HG02840 (cell line): Measurements from ENCODE around the gene ALG6.
"Not testable (repeated sequence)": the region's sequence is repeated elsewhere in the genome, so short reads cannot be mapped to it uniquely, and the experiment has no call there.

Source experiments
- ATAC-seq: cut with Tn5 transposase; IDR thresholded peaks from one replicate; pipeline ENCODE4 v1.9.1; 2021; ENCODE audit warnings: mild to moderate bottlenecking, moderate library complexity, moderate number of reproducible peaks; ENCODE audit not compliant: unreplicated experiment, low FRiP score

The ALG6 gene

DNA sequence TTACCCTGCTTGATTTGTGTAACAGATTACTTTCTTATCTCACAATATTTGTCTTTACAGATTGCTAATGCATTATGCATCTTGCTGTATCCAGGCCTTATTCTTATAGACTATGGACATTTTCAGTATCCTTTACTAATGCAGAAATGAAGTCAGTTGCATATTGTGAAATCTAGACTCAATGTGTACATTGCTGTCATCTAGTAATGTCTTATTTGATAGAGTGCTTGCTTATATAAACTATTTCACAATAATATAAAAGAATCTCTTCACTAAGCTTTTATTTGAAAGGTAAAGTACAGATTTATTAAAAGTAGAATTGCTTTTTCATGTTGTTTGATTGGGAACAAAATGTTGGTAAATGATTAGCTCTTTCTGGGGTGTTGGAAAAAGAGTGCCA is 39.6 kb downstream of the ALG6 start:
- ATAC-seq: no peak

DNA sequence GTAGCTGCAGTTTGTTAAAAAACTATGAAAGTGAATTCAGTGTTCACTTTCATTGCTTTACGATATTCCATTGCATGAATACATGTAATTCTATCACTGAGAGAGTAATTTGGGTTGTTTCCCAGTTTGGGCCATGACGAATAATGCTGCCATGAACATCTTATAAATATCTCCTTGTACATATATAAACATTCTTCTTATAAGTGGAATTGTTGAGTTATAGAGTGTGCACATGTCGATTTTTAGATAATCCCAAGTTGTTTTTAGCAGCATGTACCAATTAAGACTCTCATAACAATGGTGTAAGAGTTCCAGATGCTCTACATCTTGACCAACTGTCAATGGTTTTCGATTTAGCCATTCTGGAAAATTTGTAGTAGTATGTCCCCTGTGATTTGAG is 40.9 kb downstream of the ALG6 start:
- ATAC-seq: no peak

- no peak for ATAC-seq
Observed at GRCh38 chr1:63411066-63411465, 43.6 kb downstream of the ALG6 start.

DNA sequence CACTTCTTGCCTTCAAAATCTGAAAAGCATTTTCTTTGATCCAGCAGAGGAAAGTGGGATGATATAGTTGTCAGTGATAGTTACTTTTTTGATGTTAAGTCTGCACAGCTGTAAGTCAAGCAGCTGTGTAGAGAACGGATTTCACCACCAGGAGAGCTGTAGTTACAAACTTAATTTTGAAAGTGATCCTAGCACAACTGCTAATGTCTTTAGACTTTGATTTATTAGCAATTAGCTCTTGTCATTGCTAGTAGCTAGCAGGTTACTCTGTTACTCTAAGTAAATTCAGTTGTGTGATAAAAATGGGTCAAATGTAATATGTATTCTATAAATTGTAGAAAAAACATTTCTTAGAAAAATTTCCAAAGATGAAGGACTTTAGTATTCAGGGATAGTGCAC is 46.0 kb downstream of the ALG6 start:
- no peak for ATAC-seq

GRCh38 chr1:63414691-63415365 is 47.4 kb downstream of the ALG6 start:
- no peak for ATAC-seq

DNA sequence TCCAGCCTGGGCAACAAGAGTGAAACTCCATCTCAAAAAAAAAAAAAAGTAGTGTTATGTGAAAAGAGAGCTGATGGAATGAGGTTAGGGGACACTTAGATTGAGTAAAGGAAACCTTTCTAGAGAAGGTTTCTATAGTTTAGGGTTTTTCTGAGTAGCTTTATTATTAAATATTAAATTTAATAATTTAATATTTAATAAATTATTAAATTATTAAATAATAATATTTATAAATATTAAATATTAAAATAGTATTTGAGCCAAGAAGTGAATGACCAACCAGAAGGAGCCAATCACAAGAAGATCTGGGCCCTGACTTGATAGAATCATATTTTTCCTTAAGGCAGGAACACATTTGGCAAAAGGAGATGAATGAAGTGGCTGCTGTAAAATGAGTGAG is 50.7 kb downstream of the ALG6 start:
- no peak for ATAC-seq

GRCh38 chr1:63420746-63421145 is 53.3 kb downstream of the ALG6 start:
- ATAC-seq: not testable (repeated sequence)

GRCh38 chr1:63423649-63424048 is 56.2 kb downstream of the ALG6 start:
- ATAC-seq: no peak

DNA sequence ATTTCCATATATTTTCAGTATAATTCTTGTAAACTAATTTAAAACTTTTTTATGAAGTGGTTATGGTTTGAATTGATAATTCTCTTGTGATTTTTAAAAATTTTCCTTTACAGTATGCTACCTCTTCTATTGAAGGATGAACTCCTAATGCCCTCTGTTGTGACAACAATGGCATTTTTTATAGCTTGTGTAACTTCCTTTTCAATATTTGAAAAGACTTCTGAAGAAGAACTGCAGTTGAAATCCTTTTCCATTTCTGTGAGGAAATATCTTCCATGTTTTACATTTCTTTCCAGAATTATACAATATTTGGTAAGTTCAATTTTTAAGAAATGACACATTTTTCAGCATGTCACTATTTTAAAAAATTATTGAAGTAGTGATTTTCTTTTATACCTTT is 61.4 kb downstream of the ALG6 start:
- no peak for ATAC-seq

DNA sequence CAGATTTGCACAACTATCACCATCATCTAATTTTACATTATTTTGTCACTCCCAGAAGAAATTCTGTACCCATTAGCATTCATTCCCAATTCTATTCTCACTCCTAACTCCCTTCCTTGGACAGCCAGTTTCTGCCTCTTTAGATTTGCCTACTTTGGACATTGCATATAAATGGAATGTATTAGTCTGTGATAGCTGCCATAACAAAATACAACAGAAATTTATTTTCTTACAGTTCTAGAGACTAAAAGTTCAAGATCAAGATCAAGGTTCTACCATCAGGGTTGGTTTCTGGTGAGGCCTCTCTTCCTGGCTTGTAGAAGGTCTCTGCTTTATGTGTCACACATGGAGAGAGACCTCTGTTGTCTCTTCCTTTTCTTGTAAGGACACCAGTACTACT is 61.9 kb downstream of the ALG6 start:
- no peak for ATAC-seq

DNA sequence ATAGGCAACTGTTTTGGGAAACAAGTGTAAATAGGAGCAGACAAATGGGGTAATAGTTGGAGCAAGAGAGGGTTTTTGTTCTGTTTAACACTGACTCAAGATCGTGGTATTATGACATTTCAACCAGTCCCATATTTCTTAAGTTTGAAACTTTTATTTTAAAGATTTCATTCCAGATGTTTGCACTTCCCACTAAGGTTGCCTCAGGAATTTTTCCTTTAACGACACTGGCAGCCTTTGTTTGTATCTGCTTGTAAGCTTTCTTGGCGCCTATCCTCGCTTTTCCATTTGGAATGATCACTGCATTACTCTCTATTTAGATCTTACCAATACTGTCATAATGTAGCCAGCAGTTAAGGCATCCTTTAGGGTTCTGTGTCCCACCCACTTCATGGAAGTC is 67.7 kb downstream of the ALG6 start:
- ATAC-seq: no peak

- no peak for ATAC-seq
Observed at GRCh38 chr1:63442141-63442475, 74.7 kb downstream of the ALG6 start.

DNA sequence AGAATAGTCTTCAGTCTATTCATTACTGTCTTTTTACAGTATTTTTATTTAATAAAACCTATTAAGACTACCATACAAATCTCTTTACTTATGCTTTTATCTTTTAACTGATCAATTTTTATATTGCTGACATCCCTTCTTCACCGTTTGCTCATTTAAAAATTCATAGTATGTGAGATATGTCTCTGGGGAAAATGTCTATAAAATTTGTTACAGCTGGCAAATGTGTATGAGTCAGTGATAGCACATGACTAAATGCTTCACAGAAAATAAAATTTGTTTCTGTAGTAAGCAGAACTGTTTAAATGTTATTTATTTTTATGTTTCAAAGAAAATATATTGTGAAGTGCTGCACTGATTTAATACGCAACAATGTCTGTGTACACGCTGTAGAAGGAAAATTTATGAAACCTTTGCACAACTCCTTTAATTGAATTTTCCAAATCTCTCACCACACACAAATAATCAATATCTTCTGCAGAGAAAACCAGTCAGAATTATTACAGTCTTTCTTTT is 81.4 kb downstream of the ALG6 start:
- no peak for ATAC-seq

- no peak for ATAC-seq
Observed at GRCh38 chr1:63450416-63450815, 83.0 kb downstream of the ALG6 start.

DNA sequence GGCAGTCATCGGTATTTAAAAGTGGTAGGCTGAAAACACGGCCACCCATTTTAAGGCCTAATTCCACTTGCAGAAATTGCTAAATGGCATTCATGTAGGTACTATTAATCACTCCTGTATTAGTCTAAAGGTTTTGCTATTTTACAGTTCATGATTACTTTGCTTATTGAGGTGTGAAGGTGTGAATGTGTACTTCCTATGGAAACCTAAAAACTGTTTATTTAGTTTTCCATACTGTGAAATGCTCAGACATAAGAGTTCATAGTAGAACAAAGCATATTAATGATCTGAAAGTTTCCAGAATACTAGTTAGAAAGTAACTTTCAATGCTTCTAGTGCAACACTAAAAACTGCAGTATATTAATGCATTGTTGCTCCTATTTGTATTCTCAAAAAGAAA is 85.8 kb downstream of the ALG6 start:
- ATAC-seq: no peak

DNA sequence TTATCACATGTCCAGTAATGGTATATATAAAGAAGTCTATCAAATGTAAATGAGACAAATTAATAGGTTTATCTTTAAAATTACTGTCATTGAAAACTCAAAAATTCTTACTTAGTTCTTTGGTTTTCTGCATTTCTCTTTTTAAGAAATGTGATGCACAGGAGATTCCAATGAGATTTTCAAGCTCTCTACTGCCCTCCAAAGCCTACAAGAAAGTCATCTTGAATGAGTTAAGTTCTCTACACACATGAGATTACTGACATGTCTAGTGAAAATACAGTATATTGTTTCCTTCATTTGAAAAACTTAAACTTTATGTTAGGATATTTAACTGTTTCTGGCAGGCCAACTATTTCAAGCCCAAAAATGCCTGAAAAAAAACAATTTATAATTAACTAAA is 86.8 kb downstream of the ALG6 start:
- no peak for ATAC-seq

DNA sequence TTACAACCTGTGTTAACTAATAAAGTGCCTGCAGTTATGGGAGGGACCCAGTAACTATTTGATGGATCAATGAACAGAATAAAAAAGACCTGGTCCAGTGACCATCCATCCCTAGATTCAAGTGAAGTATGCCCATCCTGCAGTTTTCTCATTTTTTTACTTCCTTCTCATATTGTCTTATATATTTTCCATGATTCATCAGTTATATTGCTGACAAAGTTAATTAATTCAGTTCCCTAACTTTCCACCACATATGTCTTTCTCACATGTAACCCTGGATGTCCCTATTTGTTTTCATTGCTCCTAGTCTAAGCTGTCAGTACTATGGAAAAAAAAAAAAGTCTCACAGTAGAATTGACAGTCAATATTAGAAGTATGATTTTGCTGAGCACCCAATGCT is 91.3 kb downstream of the ALG6 start:
- ATAC-seq: no peak

GRCh38 chr1:63461661-63462230 is 94.3 kb downstream of the ALG6 start:
- ATAC-seq: no peak

DNA sequence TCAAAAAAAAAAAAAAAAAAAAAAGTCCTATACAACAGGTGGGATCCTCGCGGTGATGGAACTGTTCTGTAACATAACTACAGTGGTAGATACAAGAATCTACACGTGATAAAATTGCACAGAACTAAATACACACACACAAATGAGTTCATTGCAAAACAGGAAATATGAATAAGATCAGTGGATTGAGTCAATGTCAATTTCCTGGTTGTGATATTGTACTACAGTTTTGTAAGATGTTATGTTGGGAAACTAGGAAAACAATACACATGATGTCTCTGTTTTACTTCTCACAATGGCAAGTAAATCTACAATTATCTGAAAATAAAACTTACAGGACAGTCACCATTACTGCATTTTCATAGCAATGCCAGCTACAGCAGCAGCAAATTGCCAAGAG is 95.8 kb downstream of the ALG6 start:
- ATAC-seq: no peak

DNA sequence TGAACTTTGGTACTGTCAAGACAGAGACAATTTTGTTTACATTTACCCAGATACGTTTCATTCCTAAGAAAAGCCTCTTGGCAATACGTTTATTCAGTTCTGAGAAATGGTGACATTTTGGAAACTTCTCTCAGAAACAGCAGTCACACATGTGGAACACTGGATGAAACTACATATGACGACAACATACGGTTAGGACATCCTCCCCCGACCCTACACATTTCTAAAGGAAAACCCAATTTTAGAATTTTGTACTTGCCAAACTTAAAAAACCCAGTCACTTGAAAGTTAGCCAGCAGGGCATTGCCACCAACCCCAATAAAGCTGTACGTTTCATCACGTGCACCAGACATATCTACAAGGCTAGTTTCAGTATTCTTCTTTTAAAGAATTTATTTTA is 98.8 kb downstream of the ALG6 start:
- no peak for ATAC-seq

DNA sequence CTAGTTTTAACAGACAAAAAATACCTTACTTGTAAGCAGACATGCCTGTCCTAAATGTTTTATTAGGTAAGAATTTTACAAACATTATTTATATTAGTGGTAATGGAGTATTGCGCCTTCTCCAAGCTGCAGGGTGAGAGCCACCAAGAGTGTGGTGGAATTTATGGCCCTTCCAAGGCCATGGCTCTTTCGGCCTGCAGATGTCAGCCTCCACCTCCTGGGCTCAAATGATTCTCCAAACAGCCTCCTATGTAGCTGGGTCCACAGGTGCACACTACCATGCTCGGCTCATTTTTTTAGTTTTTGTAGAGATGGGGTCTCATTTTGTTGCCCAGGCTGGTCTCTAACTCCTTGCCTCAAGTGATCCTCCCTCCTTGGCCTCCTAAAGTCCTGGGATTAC is 99.3 kb downstream of the ALG6 start:
- ATAC-seq: no peak

DNA sequence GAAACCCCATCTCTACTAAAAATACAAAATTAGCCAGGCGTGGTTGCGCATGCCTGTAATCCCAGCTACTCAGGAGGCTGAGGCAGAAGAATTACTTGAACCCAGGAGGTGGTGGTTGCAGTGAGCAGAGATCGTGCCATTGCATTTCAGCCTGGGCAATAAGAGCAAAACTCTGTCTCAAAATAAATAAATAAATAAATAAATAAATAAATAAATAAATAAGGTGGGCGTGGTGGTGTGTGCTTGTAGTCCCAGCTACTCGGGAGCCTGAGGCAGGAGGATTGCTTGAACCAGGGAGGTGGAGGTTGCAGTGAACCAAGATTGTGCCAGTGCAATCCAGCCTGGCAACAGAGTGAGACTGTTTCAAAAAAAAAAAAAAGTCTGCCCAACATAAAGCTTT is 101.3 kb downstream of the ALG6 start:
- ATAC-seq: not testable (repeated sequence)

GRCh38 chr1:63475761-63476160 is 108.3 kb downstream of the ALG6 start:
- no peak for ATAC-seq
